Measurements from ENCODE around the gene THAP7. TPM values are rescaled to one million over a fixed set of nuclear protein-coding genes. Genes with fewer than 3 reads are reported as not detected.

Gene THAP7
- total and polyA plus RNA-seq, 2 of the 13 experiments (the other 11 are each of a cell fraction or from before 2014, with no cell fraction given) = 13.0 to 25.5 TPM

DNA sequence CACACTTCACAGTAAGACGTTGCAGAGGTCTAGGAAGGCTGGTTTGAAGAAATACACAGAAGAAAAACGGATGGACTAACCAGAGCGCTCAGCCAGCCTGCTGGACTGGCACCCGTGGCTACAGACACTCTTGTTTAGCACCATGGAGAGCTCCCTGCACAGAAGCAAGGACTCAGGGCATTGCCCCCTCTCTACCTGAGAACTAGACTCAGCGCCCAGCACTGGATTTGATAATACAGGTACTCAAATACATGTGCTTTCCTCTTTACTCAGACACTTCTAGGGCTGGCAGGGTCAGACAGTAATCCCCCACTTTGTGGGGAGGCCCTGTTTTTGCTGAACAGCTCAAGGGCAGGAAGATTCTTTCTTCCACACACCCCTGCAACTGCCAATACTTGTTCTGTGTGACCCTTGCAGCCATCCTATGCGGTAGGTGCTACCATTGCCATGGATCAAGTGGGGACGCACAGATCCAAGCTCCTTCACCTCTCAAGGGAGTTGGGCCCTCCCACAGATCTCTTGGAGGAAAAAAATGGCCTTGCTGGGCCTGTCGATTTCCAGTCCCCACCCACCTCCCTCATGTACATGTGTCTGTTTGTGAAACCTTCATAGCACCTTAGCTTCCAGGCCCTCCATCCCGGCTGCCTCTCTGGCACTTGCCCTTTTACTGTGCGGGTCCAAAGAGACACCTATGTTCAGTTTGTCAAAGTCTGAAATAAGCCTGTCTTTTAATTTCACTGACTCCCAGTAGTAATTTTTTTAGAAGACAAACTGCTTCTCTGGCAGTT, 7.9 kb upstream of the THAP7 start (continued):
- TF ChIP-seq, protein P1, sequence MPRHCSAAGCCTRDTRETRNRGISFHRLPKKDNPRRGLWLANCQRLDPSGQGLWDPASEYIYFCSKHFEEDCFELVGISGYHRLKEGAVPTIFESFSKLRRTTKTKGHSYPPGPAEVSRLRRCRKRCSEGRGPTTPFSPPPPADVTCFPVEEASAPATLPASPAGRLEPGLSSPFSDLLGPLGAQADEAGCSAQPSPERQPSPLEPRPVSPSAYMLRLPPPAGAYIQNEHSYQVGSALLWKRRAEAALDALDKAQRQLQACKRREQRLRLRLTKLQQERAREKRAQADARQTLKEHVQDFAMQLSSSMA (CRISPR knock-in tag; IDR thresholded peaks at IDR 0.05) = no peak
- no peak for TF ChIP-seq NFE2 (CRISPR knock-in tag; IDR thresholded peaks at IDR 0.05)
- no peak for TF ChIP-seq SYNCRIP (IDR thresholded peaks at IDR 0.05; ENCODE audit: insufficient read depth, low read depth, low read length)
- TF ChIP-seq, protein P2, sequence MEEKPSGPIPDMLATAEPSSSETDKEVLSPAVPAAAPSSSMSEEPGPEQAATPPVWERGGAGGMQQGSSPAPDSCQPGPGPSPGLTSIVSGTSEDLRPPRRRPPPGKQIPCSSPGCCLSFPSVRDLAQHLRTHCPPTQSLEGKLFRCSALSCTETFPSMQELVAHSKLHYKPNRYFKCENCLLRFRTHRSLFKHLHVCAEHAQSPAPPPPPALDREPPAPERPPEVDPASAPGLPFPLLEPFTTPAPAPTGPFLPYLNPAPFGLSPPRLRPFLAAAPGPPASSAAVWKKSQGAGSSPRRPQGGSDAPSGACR (CRISPR knock-in tag; IDR thresholded peaks at IDR 0.05) = no peak
- TF ChIP-seq ELF3 (CRISPR knock-in tag; IDR thresholded peaks at IDR 0.05) = peak; percentile 82
- no peak for TF ChIP-seq MAFF (IDR thresholded peaks at IDR 0.05; ENCODE audit: low read depth, low read length)
- no peak for TF ChIP-seq GABPA (IDR thresholded peaks at IDR 0.05; ENCODE audit: low read depth, low read length)
- TF ChIP-seq GABPA (CRISPR knock-in tag; IDR thresholded peaks at IDR 0.05; ENCODE audit: low read depth) = no peak
- TF ChIP-seq ZFP90 (CRISPR knock-in tag; IDR thresholded peaks at IDR 0.05; ENCODE audit: borderline replicate concordance) = no peak
- peak; percentile 75; the same call in 1 of the 2 replicates for TF ChIP-seq HMG20B (CRISPR knock-in tag; conservative IDR thresholded peaks at IDR 0.05)
- TF ChIP-seq CBX5 (CRISPR knock-in tag; IDR thresholded peaks at IDR 0.05; ENCODE audit: borderline replicate concordance) = no peak
- no peak for TF ChIP-seq ZZZ3 (CRISPR knock-in tag; IDR thresholded peaks at IDR 0.05; ENCODE audit: borderline replicate concordance)
- TF ChIP-seq NCOA5 (CRISPR knock-in tag; IDR thresholded peaks at IDR 0.05) = no peak
- no peak for TF ChIP-seq FOXA1 (IDR thresholded peaks at IDR 0.05)
- no peak for TF ChIP-seq FOXA1 (CRISPR knock-in tag; IDR thresholded peaks at IDR 0.05)
- TF ChIP-seq ZNF605 (CRISPR knock-in tag; IDR thresholded peaks at IDR 0.05) = peak; percentile 53; the same call in 1 of the 2 replicates
- TF ChIP-seq ELF1 (CRISPR knock-in tag; IDR thresholded peaks at IDR 0.05) = no peak
- peak; percentile 44; the same call in 1 of the 2 replicates for TF ChIP-seq ZBTB7A (CRISPR knock-in tag; IDR thresholded peaks at IDR 0.05)
- peak; percentile 77 for TF ChIP-seq ZNF12 (CRISPR knock-in tag; IDR thresholded peaks at IDR 0.05)
- TF ChIP-seq, protein P3, sequence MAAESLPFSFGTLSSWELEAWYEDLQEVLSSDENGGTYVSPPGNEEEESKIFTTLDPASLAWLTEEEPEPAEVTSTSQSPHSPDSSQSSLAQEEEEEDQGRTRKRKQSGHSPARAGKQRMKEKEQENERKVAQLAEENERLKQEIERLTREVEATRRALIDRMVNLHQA (CRISPR knock-in tag; IDR thresholded peaks at IDR 0.05) = no peak
- TF ChIP-seq POLR2AphosphoS2 (IDR thresholded peaks at IDR 0.05; ENCODE audit: low read depth, low read length) = no peak
- no peak for TF ChIP-seq ZNF768 (CRISPR knock-in tag; IDR thresholded peaks at IDR 0.05)
- TF ChIP-seq KLF6 (CRISPR knock-in tag; IDR thresholded peaks at IDR 0.05) = peak; percentile 97
- no peak for TF ChIP-seq GFI1 (CRISPR knock-in tag; IDR thresholded peaks at IDR 0.05; ENCODE audit: borderline replicate concordance)
- TF ChIP-seq, protein P4, sequence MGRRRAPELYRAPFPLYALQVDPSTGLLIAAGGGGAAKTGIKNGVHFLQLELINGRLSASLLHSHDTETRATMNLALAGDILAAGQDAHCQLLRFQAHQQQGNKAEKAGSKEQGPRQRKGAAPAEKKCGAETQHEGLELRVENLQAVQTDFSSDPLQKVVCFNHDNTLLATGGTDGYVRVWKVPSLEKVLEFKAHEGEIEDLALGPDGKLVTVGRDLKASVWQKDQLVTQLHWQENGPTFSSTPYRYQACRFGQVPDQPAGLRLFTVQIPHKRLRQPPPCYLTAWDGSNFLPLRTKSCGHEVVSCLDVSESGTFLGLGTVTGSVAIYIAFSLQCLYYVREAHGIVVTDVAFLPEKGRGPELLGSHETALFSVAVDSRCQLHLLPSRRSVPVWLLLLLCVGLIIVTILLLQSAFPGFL (CRISPR knock-in tag; IDR thresholded peaks at IDR 0.05) = no peak
- no peak for TF ChIP-seq PHF21A (CRISPR knock-in tag; IDR thresholded peaks at IDR 0.05)
- TF ChIP-seq ZNF644 (CRISPR knock-in tag; IDR thresholded peaks at IDR 0.05; ENCODE audit: low read depth) = peak; percentile 36; the same call in 1 of the 2 replicates
- no peak for TF ChIP-seq ZNF333 (CRISPR knock-in tag; IDR thresholded peaks at IDR 0.05; ENCODE audit: borderline replicate concordance)
- TF ChIP-seq FOXP1 (IDR thresholded peaks at IDR 0.05) = no peak
- no peak for TF ChIP-seq FOXP1 (CRISPR knock-in tag; IDR thresholded peaks at IDR 0.05)
- peak; percentile 62; the same call in 1 of the 2 replicates for TF ChIP-seq ZNF614 (CRISPR knock-in tag; IDR thresholded peaks at IDR 0.05; ENCODE audit: borderline replicate concordance)
- no peak for TF ChIP-seq GPN1 (CRISPR knock-in tag; IDR thresholded peaks at IDR 0.05; ENCODE audit: borderline replicate concordance)
- no peak for TF ChIP-seq NRL (CRISPR knock-in tag; IDR thresholded peaks at IDR 0.05; ENCODE audit: borderline replicate concordance)
